GM12878 (cell line): ENCODE measurements around the gene PITPNM3. TPM values are rescaled to one million over a fixed set of nuclear protein-coding genes. Genes with fewer than 3 reads are reported as not detected.

ENCODE experiments used
- ATAC-seq: fragments of 200-7000 bp; cut with Tn5 transposase; 3 replicates; pipeline ENCODE4 v1.9.1; 2020; ENCODE audit warnings: mild to moderate bottlenecking, moderate library complexity
- BruUV-seq: library from RNA; stranded (reverse); fragments of 400-500 nt; replicated peaks from 2 replicates; lab custom pipeline; 2021; lab: Mats Ljungman, UMichigan
- CTCF ChIA-PET: fragments of 300-600 bp; sonication (Branson Sonifier 250); formaldehyde crosslinking; extraction: SDS; loops from one replicate; lab custom pipeline; 2021; ENCODE audit warnings: inconsistent platforms; lab: Yijun Ruan, JAX
- POLR2A ChIA-PET: fragments of 350-600 bp; formaldehyde crosslinking; extraction: SDS; loops from one replicate; lab custom pipeline; 2021; ENCODE audit warnings: inconsistent platforms; lab: Charles Lee
- RAD21 ChIA-PET: fragments of 300-600 bp; sonication (Branson Sonifier 250); formaldehyde crosslinking; loops from one replicate; lab custom pipeline; 2023; ENCODE audit warnings: antibody characterized with exemption; ENCODE audit not compliant: unreplicated experiment; lab: Charles Lee
- SMC1A ChIA-PET: fragments of 300-600 bp; sonication (Branson Sonifier 250); formaldehyde crosslinking; loops from one replicate; lab custom pipeline; 2023; ENCODE audit not compliant: unreplicated experiment, uncharacterized antibody; lab: Charles Lee
- DNase-seq: peaks from one replicate; pipeline ENCODE4 v3.0.0-alpha.2; 2011; ENCODE audit warnings: low read depth, low spot score
- FAIRE-seq: peaks from 3 replicates; lab custom pipeline; 2011; peaks lifted over from hg19 to GRCh38; lab: Jason Lieb, UNC
- H2AFZ ChIP-seq: 2 replicates; pipeline ENCODE4 v1.6.0; 2011; ENCODE audit warnings: low read depth, low read length, control low read depth; ENCODE audit not compliant: control insufficient read depth
- H3K27ac ChIP-seq: 2 replicates; pipeline ENCODE4 v1.5.1; 2011; ENCODE audit warnings: control low read depth; ENCODE audit not compliant: control insufficient read depth, insufficient read depth
- H3K27me3 ChIP-seq, 2 experiments: replicated peaks in 1 of 2; 2 replicates each; pipeline versions ENCODE4 v1.6.0 to v1.6.1; 2011; ENCODE audit warnings: low read length in 1 of 2; ENCODE audit not compliant: control insufficient read depth in 2 of 2, insufficient read depth in 2 of 2
- H3K36me3 ChIP-seq, 2 experiments: 2 replicates each; pipeline ENCODE4 v1.5.1; 2011; ENCODE audit warnings: low read length in 1 of 2; ENCODE audit not compliant: control insufficient read depth in 2 of 2, insufficient read depth in 2 of 2
- H3K4me1 ChIP-seq: 2 replicates; pipeline ENCODE4 v1.6.1; 2011; ENCODE audit warnings: mild to moderate bottlenecking, low read length, moderate library complexity, mixed read lengths; ENCODE audit not compliant: control insufficient read depth, insufficient read depth
- H3K4me2 ChIP-seq: 2 replicates; pipeline ENCODE4 v1.6.0; 2011; ENCODE audit warnings: control low read depth; ENCODE audit not compliant: control insufficient read depth, insufficient read depth
- H3K4me3 ChIP-seq: fragments of 200-600 bp; sonication (generic); 2 replicates; pipeline ENCODE4 v1.5.1; 2016
- H3K79me2 ChIP-seq: 2 replicates; pipeline ENCODE4 v1.6.0; 2011; ENCODE audit warnings: low read length; ENCODE audit not compliant: control insufficient read depth, insufficient read depth
- H3K9ac ChIP-seq: 2 replicates; pipeline ENCODE4 v1.8.0; 2011; ENCODE audit warnings: low read length, control low read depth, mixed read lengths; ENCODE audit not compliant: control insufficient read depth, insufficient read depth
- H3K9me3 ChIP-seq: replicated peaks from 3 replicates; pipeline ENCODE4 v1.5.1; 2011; ENCODE audit warnings: mild to moderate bottlenecking, low read length; ENCODE audit not compliant: control insufficient read depth, insufficient read depth
- H4K20me1 ChIP-seq: 2 replicates; pipeline ENCODE4 v1.6.0; 2011; ENCODE audit not compliant: control insufficient read depth, insufficient read depth
- BCL11A ChIP-seq: IDR thresholded peaks from 2 replicates; pipeline ENCODE4 v1.6.1; 2011; ENCODE audit warnings: low read depth, low read length
- CBX3 ChIP-seq: fragments of 200-600 bp; sonication (generic); IDR thresholded peaks from 2 replicates; pipeline ENCODE4 v1.6.1; 2016; ENCODE audit warnings: low read depth, borderline replicate concordance
- CREB1 ChIP-seq: IDR thresholded peaks from 2 replicates; pipeline ENCODE4 v1.6.1; 2012; ENCODE audit warnings: low read depth, mild to moderate bottlenecking, inconsistent platforms
- USF2 ChIP-seq: IDR thresholded peaks from 2 replicates; pipeline ENCODE4 v1.6.1; 2011; ENCODE audit warnings: low read depth, low read length, improper control_type of control experiment, borderline replicate concordance
- WRNIP1 ChIP-seq: IDR thresholded peaks from 2 replicates; pipeline ENCODE4 v1.6.1; 2011; ENCODE audit warnings: low read depth, low read length, improper control_type of control experiment, borderline replicate concordance
- ZBTB4 ChIP-seq: fragments of 450-650 bp; formaldehyde crosslinking; IDR thresholded peaks from 2 replicates; pipeline ENCODE4 v1.4.0; 2022; ENCODE audit warnings: mild to moderate bottlenecking, moderate library complexity
- ZNF592 ChIP-seq: fragments of 450-650 bp; IDR thresholded peaks from 2 replicates; pipeline ENCODE4 v1.6.1; 2017; ENCODE audit warnings: mild to moderate bottlenecking, moderate library complexity
- WGBS: methylation state at CpG from one replicate; pipeline ENCODE4 v1.1.6; 2016; ENCODE audit warnings: low lambda C conversion rate; ENCODE audit not compliant: insufficient replicate concordance, insufficient coverage; ENCODE audit errors: missing lambda C conversion rate; 5-methylcytosine and 5-hydroxymethylcytosine counted together
- in situ Hi-C: fragments of 300-500 bp; cut with MboI; formaldehyde crosslinking; loops from 9 replicates; pipeline ENCODE4 v1.14.3; 2018; ENCODE audit warnings: mixed read lengths
- intact Hi-C: fragments of 100-400 bp; cut with micrococcal nuclease; formaldehyde crosslinking; loops from one replicate; pipeline ENCODE4 v1.14.2; 2022; ENCODE audit not compliant: unreplicated experiment
- polyA plus RNA-seq, 11 experiments: library from polyadenylated mRNA; depleted of rRNA in 4 of 11; unstranded in 6 of 11; stranded (reverse) in 5 of 11; fragments of >200 nt; fragmentation: Nextera tagmentation in 4 of 11; fragmentation: Illumina TruSeq in 1 of 11; extraction: Ambion mirVana in 4 of 11; extraction: Trizol in 1 of 11; gene quantifications; 1 replicate in 1 of 11; 2 replicates in 10 of 11; pipeline versions ENCODE4 v1.2.1 to v1.2.3, GENCODE V29; 2011 to 2016; ENCODE audit warnings: inconsistent platforms in 2 of 11, missing spikeins in 2 of 11, low read depth in 1 of 11
- total RNA-seq, 4 experiments: library from RNA; depleted of rRNA in 3 of 4; stranded (reverse); fragments of >200 nt in 3 of 4; fragmentation: Illumina TruSeq in 1 of 4; extraction: Trizol in 1 of 4; gene quantifications; 2 replicates each; pipeline versions ENCODE4 v1.2.1 to v1.2.3, GENCODE V29; 2013 to 2021

Gene PITPNM3
- total and polyA plus RNA-seq, 10 of the 15 experiments (the other 5 are each of a cell fraction or from before 2014, with no cell fraction given) = 0.02 to 0.49 (median 0.19) TPM; not detected in 1

GRCh38 chr17:6525141-6525540, 31.2 kb downstream of the PITPNM3 start:
- Histone ChIP-seq H3K27me3 (no peaks in the 10 kb centered on the region), H3K4me3 (no peak overlapping the region), H3K4me1 (no peaks in the 10 kb centered on the region), H3K27ac (no peak overlapping the region), H3K79me2 (no peaks in the 10 kb centered on the region), H3K9me3 (no peaks in the 10 kb centered on the region), H2AFZ (no peak overlapping the region), H3K36me3 (no peaks in the 10 kb centered on the region), H3K9ac (no peak overlapping the region), H4K20me1 (no peaks in the 10 kb centered on the region), H3K4me2 (no peak overlapping the region)
- TF ChIP-seq ZNF592 (no peak), CBX3 (no peak)
- CTCF ChIA-PET = no interaction called here
- no peak for FAIRE-seq
- 10% methylated on average over 4 of the region's 4 CpGs for WGBS
- SMC1A ChIA-PET = no interaction called here
- RAD21 ChIA-PET = no interaction called here
- BruUV-seq = no TSS peak
- intact Hi-C loops = no loop called here
- DNase-seq = no peak
- ATAC-seq = no peak
- POLR2A ChIA-PET = interaction anchor here (0.6 kb wide), 1 partner anchor 80 kb away, joined by 3 read pairs; no protein-coding TSS in a partner anchor
- in situ Hi-C loops = no loop called here

- ChIA-PET POLR2A (no interaction called here), SMC1A (interaction anchor here (0.6 kb wide), 1 partner anchor 33 kb away, joined by 3 read pairs; no protein-coding TSS in a partner anchor), CTCF (no interaction called here), RAD21 (no interaction called here)
- Histone ChIP-seq H3K36me3 (no peaks in the 10 kb centered on the region), H3K4me1 (no peaks in the 10 kb centered on the region), H4K20me1 (no peaks in the 10 kb centered on the region), H3K9ac (no peak overlapping the region), H3K9me3 (no peaks in the 10 kb centered on the region), H2AFZ (no peak overlapping the region), H3K27me3 (no peaks in the 10 kb centered on the region), H3K79me2 (no peaks in the 10 kb centered on the region), H3K4me2 (no peak overlapping the region), H3K4me3 (no peak overlapping the region), H3K27ac (no peak overlapping the region)
- ATAC-seq (no peak), DNase-seq (no peak), FAIRE-seq (no peak)
- no TSS peak for BruUV-seq
- WGBS = 32% methylated on average over 4 of the region's 4 CpGs
- in situ Hi-C loops (no loop called here), intact Hi-C loops (no loop called here)
- TF ChIP-seq WRNIP1 (no peak), CREB1 (no peak), USF2 (no peak), BCL11A (no peak), ZBTB4 (no peak)
Observed at GRCh38 chr17:6524520-6524919, 31.8 kb downstream of the PITPNM3 start.
